ENCODE results near the gene PYGO1. TPM values are rescaled to one million over a fixed set of nuclear protein-coding genes. Genes with fewer than 3 reads are reported as not detected.
"Not testable (repeated sequence)": the region's sequence is repeated elsewhere in the genome, so short reads cannot be mapped to it uniquely, and the experiment has no call there.

PYGO1 gene
- total and polyA plus RNA-seq, 9 of the 15 experiments (the other 6 are each of a cell fraction or from before 2014, with no cell fraction given): under 0.01 to 0.07 (median 0.02) TPM; not detected in 5

GRCh38 chr15:55593019-55593418, 4.9 kb upstream of the PYGO1 start:
- FAIRE-seq; H3K27ac ChIP-seq (ENCODE audit: extremely low read depth, low read depth, low read length); H3K4me3 ChIP-seq; H4K20me1 ChIP-seq (replicated peaks; ENCODE audit: control insufficient read depth, insufficient read depth, low read length); H3K4me1 ChIP-seq (replicated peaks in 1 of 2; ENCODE audit: control insufficient read depth in 2 of 2, insufficient read depth in 2 of 2, low read length in 2 of 2); H3K9me3 ChIP-seq (replicated peaks; ENCODE audit: control insufficient read depth, insufficient read depth, low read depth, low read length); ATAC-seq; H3K36me3 ChIP-seq (ENCODE audit: control insufficient read depth, insufficient read depth, low read length); H3K9me1 ChIP-seq (ENCODE audit: control insufficient read depth, insufficient read depth, low read length); CTCF ChIA-PET (ENCODE audit: low intra/inter-chr PET ratio); intact Hi-C loops (cut with micrococcal nuclease); DNase-seq (ENCODE audit: extremely low read depth in 1 of 4, low spot score in 3 of 4); H3K9ac ChIP-seq (ENCODE audit: insufficient read depth in 1 of 2, low read depth in 2 of 2, low read length in 2 of 2); H2AFZ ChIP-seq (ENCODE audit: low read depth, low read length); in situ Hi-C loops (cut with MboI); H3K79me2 ChIP-seq (ENCODE audit: control insufficient read depth, insufficient read depth, low read length); H3K27me3 ChIP-seq (ENCODE audit: control insufficient read depth in 2 of 2, insufficient read depth in 2 of 2, low read length in 2 of 2); H3K4me2 ChIP-seq (ENCODE audit: insufficient read depth, low read length); BruUV-seq (replicated peaks): not testable (repeated sequence)
- POLR2A ChIA-PET: interaction anchor here (1.1 kb wide), 1 partner anchor 9 kb away, joined by 4 read pairs; no protein-coding TSS in a partner anchor
- WGBS (ENCODE audit: insufficient coverage, low coverage, missing lambda C conversion rate): 0% methylated on average over 1 of the region's 1 CpG

DNA sequence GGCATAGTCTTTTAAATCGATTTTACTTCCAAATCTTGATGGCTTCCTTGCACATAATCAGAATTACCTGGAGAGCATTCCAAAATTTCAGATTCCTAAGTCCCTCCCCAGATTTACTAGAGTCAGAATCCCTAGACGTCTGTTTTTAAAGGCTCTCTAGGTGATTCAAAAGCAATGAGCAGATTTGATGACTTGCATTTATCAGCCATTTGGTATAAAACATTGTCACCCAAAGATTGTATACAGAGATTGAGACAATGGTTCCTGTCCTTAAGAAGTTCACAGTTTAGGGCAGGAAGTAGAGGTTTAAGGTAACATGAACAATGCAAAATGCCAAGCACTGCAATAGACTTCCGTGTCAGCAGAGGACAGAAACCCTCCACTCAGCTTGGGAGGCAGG, 2.6 kb upstream of the PYGO1 start:
- no peak for DNase-seq (ENCODE audit: extremely low read depth in 1 of 4, low spot score in 3 of 4)
- in situ Hi-C loops (cut with MboI): no loop called here
- Histone ChIP-seq H3K9me1 (ENCODE audit: control insufficient read depth, insufficient read depth, low read length) (no peaks in the 10 kb centered on the region), H3K4me3 (no peak overlapping the region), H3K9ac (ENCODE audit: insufficient read depth in 1 of 2, low read depth in 2 of 2, low read length in 2 of 2) (no peak overlapping the region), H3K27ac (ENCODE audit: extremely low read depth, low read depth, low read length) (no peak overlapping the region), H3K36me3 (ENCODE audit: control insufficient read depth, insufficient read depth, low read length) (no peaks in the 10 kb centered on the region), H4K20me1 (replicated peaks; ENCODE audit: control insufficient read depth, insufficient read depth, low read length) (no peaks in the 10 kb centered on the region), H3K27me3 (ENCODE audit: control insufficient read depth in 2 of 2, insufficient read depth in 2 of 2, low read length in 2 of 2) (peaks cover 12% of the 10 kb centered on the region in 2 experiments; a peak in 4 of 5 replicates), H3K79me2 (ENCODE audit: control insufficient read depth, insufficient read depth, low read length) (no peaks in the 10 kb centered on the region), H3K4me1 (replicated peaks in 1 of 2; ENCODE audit: control insufficient read depth in 2 of 2, insufficient read depth in 2 of 2, low read length in 2 of 2) (peaks cover 0 to 9% of the 10 kb centered on the region in 2 experiments; a peak in 2 of 5 replicates), H3K4me2 (ENCODE audit: insufficient read depth, low read length) (no peak overlapping the region), H2AFZ (ENCODE audit: low read depth, low read length) (no peak overlapping the region), H3K9me3 (replicated peaks; ENCODE audit: control insufficient read depth, insufficient read depth, low read depth, low read length) (peaks cover 4% of the 10 kb centered on the region; the same call in 1 of the 2 replicates)
- WGBS (ENCODE audit: insufficient coverage, low coverage, missing lambda C conversion rate): 3% methylated on average over 3 of the region's 3 CpGs
- FAIRE-seq: no peak
- no peak for ATAC-seq
- ChIA-PET POLR2A (no interaction called here), CTCF (ENCODE audit: low intra/inter-chr PET ratio) (no interaction called here)
- TF ChIP-seq MYC (IDR thresholded peaks at IDR 0.05; ENCODE audit: low read depth, low read length) (no peak), MYC (CRISPR knock-in tag; IDR thresholded peaks at IDR 0.05; ENCODE audit: borderline replicate concordance, low read depth) (no peak), MAFF (IDR thresholded peaks at IDR 0.05; ENCODE audit: low read length) (0 out of 2 replicates have a peak, but pooled peaks have one; percentile 6), ZNF316 (IDR thresholded peaks at IDR 0.05) (peak; percentile 58), MAFG (tag; conservative IDR thresholded peaks at IDR 0.05) (0 out of 2 replicates have a peak, but pooled peaks have one; percentile 37), BRF2 (IDR thresholded peaks at IDR 0.05; ENCODE audit: borderline replicate concordance, insufficient read depth, insufficient read length) (no peak)
- intact Hi-C loops (cut with micrococcal nuclease): no loop called here
- BruUV-seq (replicated peaks): no TSS peak
